Nephron progenitor cell (in vitro differentiated cells): ENCODE results near the gene KRTAP10-2.
"Not testable (repeated sequence)": the region's sequence is repeated elsewhere in the genome, so short reads cannot be mapped to it uniquely, and the experiment has no call there.

Source experiments
- DNase-seq: peaks from one replicate; pipeline ENCODE4 v3.0.0; 2021
- H3K27ac Mint-ChIP-seq: 2 replicates; pipeline ENCODE4 v1.8.0; 2021; ENCODE audit warnings: mild to moderate bottlenecking, moderate library complexity, mixed read lengths
- H3K27me3 Mint-ChIP-seq: 2 replicates; pipeline ENCODE4 v1.8.0; 2021; ENCODE audit warnings: mild to moderate bottlenecking, low read depth, mixed read lengths; ENCODE audit not compliant: poor library complexity
- H3K36me3 Mint-ChIP-seq: 2 replicates; pipeline ENCODE4 v1.8.0; 2021; ENCODE audit warnings: low read depth, mixed read lengths
- H3K4me1 Mint-ChIP-seq: 2 replicates; pipeline ENCODE4 v1.8.0; 2021; ENCODE audit warnings: mixed read lengths
- H3K4me3 Mint-ChIP-seq: 2 replicates; pipeline ENCODE4 v1.8.0; 2021; ENCODE audit warnings: mild to moderate bottlenecking, moderate library complexity, mixed read lengths
- H3K9me3 Mint-ChIP-seq: 2 replicates; pipeline ENCODE4 v1.8.0; 2021; ENCODE audit warnings: mild to moderate bottlenecking, moderate library complexity, mixed read lengths
- CTCF ChIP-seq: fragments of 200-600 bp; sonication (generic); IDR thresholded peaks from 2 replicates; pipeline ENCODE4 v1.5.0; 2021; ENCODE audit warnings: antibody characterized with exemption

The KRTAP10-2 gene

DNA sequence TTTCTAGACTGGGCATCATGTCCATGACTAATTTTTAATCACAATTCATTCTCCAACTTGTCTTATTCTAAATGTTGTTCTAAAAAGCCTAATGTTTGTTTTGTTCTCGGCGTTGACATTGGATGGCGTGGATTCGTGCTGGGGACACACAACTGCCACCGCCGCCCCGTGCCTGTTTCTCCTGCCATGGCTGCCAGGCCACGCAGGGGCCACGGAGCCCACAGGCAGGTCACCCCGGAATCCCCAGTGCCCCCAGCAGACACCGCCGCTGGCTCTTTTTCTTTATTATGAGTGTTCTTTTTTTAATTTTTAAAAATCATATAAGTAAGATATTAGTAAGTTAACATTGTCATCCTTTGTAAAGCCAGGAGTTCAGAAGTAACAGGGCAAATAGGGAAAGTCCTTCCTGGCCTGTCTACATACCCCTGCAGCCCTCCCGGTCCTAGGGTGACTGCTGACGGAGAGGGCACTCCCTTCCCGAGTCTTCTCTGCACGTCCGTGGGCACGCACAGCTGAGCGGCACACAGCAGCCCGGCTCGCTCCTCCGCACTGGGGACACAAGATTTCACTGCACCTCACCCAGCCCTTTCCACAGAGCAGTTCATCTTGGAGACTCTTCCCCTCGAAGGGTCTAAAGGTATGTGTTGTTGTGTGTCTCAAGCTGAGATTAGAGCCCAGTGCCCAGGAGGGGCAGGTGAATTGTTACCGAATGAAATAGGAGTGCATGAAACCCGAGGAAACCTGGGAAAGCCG is 43.5 kb downstream of the KRTAP10-2 start:
- no peak for TF ChIP-seq CTCF
- H3K27me3 Mint-ChIP-seq: peaks cover 4% of the 10 kb centered on the region
- H3K4me3 Mint-ChIP-seq: no peak overlapping the region
- peaks cover 26% of the 10 kb centered on the region for H3K4me1 Mint-ChIP-seq
- no peaks in the 10 kb centered on the region for H3K36me3 Mint-ChIP-seq
- DNase-seq: no peak
- no peak overlapping the region for H3K27ac Mint-ChIP-seq
- H3K9me3 Mint-ChIP-seq: no peaks in the 10 kb centered on the region

- peak; percentile 53 for DNase-seq
- Mint-ChIP-seq H3K27me3 (no peaks in the 10 kb centered on the region), H3K4me3 (no peak overlapping the region), H3K4me1 (peaks cover 26% of the 10 kb centered on the region), H3K9me3 (no peaks in the 10 kb centered on the region), H3K27ac (peak overlapping the region; percentile 54), H3K36me3 (no peaks in the 10 kb centered on the region)
- TF ChIP-seq CTCF: no peak
Measured at GRCh38 chr21:44506279-44507255, 44.7 kb downstream of the KRTAP10-2 start.

- Mint-ChIP-seq H3K9me3 (no peaks in the 10 kb centered on the region), H3K4me1 (peaks cover 26% of the 10 kb centered on the region), H3K4me3 (peak overlapping the region; percentile 33), H3K36me3 (no peaks in the 10 kb centered on the region), H3K27ac (peak overlapping the region; percentile 54), H3K27me3 (no peaks in the 10 kb centered on the region)
- TF ChIP-seq CTCF: no peak
- DNase-seq: no peak
Measured at GRCh38 chr21:44505673-44506278, 45.5 kb downstream of the KRTAP10-2 start.

GRCh38 chr21:44503901-44504399 is 47.4 kb downstream of the KRTAP10-2 start:
- no peaks in the 10 kb centered on the region for H3K9me3 Mint-ChIP-seq
- no peak overlapping the region for H3K27ac Mint-ChIP-seq
- TF ChIP-seq CTCF: no peak
- no peaks in the 10 kb centered on the region for H3K27me3 Mint-ChIP-seq
- DNase-seq: no peak
- H3K4me3 Mint-ChIP-seq: no peak overlapping the region
- no peaks in the 10 kb centered on the region for H3K36me3 Mint-ChIP-seq
- H3K4me1 Mint-ChIP-seq: peaks cover 20% of the 10 kb centered on the region

DNA sequence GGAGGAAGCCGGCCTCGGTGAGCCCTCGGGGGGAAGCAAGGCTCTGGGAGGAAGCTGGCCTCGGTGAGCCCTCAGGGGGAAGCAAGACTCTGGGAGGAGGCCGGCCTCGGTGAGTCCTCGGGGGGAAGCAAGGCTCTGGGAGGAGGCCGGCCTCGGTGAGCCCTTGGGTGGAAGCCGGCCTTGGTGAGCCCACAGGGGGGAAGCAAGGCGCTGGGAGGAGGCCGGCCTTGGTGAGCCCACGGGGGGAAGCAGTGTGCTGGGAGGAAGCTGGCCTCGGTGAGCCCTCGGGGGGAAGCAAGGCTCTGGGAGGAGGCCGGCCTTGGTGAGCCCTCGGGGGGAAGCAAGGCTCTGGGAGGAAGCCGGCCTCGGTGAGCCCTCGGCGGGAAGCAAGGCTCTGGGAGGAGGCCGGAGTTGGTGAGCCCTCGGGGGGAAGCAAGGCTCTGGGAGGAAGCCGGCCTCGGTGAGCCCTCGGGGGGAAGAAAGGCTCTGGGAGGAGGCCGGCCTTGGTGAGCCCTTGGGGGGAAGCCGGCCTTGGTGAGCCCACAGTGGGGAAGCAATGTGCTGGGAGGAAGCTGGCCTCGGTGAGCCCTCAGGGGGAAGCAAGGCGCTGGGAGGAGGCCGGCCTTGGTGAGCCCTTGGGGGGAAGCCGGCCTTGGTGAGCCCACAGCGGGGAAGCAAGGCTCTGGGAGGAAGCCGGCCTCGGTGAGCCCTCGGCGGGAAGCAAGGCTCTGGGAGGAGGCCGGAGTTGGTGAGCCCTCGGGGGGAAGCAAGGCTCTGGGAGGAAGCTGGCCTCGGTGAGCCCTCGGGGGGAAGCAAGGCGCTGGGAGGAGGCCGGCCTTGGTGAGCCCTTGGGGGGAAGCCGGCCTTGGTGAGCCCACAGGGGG is 48.1 kb downstream of the KRTAP10-2 start:
- not testable (repeated sequence) for H3K27ac Mint-ChIP-seq, H3K27me3 Mint-ChIP-seq, H3K9me3 Mint-ChIP-seq, H3K36me3 Mint-ChIP-seq, H3K4me3 Mint-ChIP-seq, DNase-seq
- H3K4me1 Mint-ChIP-seq: peaks cover 25% of the 10 kb centered on the region
